NCI-H1436 treated with DMSO at 0.1 percent for 48 hours (cell line): Measurements from ENCODE around the gene NTSR2.

Experiments used
- DNase-seq: peaks from one replicate; lab custom pipeline; 2025; lab: John Stamatoyannopoulos, UW

The NTSR2 gene

GRCh38 chr2:11699686-11700670, 30.0 kb upstream of the NTSR2 start:
- DNase-seq, result no peak

GRCh38 chr2:11698009-11698922, 28.3 kb upstream of the NTSR2 start:
- no peak for DNase-seq

GRCh38 chr2:11697103-11697871, 27.3 kb upstream of the NTSR2 start:
- no peak for DNase-seq

GRCh38 chr2:11696736-11697102, 26.7 kb upstream of the NTSR2 start:
- DNase-seq, result no peak

- no peak for DNase-seq
Observed at GRCh38 chr2:11695576-11695975, 25.6 kb upstream of the NTSR2 start.

GRCh38 chr2:11692966-11693521, 23.0 kb upstream of the NTSR2 start:
- DNase-seq, result no peak

GRCh38 chr2:11691076-11691660, 21.2 kb upstream of the NTSR2 start:
- no peak for DNase-seq

- DNase-seq, result no peak
Observed at GRCh38 chr2:11688222-11689069, 18.5 kb upstream of the NTSR2 start.

- no peak for DNase-seq
Observed at GRCh38 chr2:11687736-11688135, 17.7 kb upstream of the NTSR2 start.

GRCh38 chr2:11685906-11686470, 16.0 kb upstream of the NTSR2 start:
- no peak for DNase-seq

- DNase-seq, result no peak
Observed at GRCh38 chr2:11684894-11685460, 15.0 kb upstream of the NTSR2 start.

GRCh38 chr2:11683966-11684365, 14.0 kb upstream of the NTSR2 start:
- DNase-seq, result no peak

- DNase-seq, result no peak
Observed at GRCh38 chr2:11683476-11683875, 13.5 kb upstream of the NTSR2 start.

- no peak for DNase-seq
Observed at GRCh38 chr2:11682590-11682915, 12.6 kb upstream of the NTSR2 start.

GRCh38 chr2:11681722-11682589, 12.0 kb upstream of the NTSR2 start:
- no peak for DNase-seq

GRCh38 chr2:11680901-11681721, 11.1 kb upstream of the NTSR2 start:
- no peak for DNase-seq

GRCh38 chr2:11680182-11680900, 10.3 kb upstream of the NTSR2 start:
- DNase-seq, result no peak
